Measurements from ENCODE around the gene FITM1.

Gene FITM1

DNA sequence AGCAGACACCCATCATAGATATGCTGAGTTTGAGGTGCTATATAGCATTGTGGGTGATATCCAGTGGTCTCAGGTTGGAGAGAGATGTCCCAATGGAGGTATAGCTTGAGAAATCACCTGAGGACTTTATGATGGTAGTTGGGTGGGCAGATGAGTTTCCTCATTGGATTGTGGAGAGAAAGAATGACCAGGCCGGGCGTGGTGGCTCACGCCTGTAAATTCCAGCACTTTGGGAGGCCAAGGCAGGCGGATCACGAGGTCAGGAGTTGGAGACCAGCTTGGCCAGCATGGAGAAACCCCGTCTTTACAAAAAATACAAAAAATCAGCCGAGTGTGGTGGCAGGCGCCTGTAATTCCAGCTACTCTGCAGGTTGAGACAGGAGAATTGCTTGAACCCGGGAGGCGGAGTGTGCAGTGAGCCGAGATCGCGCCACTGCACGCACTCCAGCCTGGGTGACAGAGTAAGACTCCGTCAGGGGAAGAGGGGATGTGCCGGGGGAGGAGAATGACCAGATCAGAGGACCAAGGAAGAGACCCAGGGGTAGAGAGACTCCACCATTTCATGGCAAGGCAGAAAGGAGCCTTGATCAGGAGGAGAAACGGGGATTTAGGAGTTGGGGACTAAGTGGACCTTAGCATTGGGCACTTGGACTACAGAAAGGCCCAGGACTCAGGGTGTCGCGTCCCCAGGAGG lies 37.1 kb upstream of the FITM1 start:
- peaks cover 25% of the 10 kb centered on the region for H3K4me1 Mint-ChIP-seq
- H3K9me3 Mint-ChIP-seq: no peaks in the 10 kb centered on the region
- DNase-seq: no peak
- peak overlapping the region; percentile 97 for H3K27ac Mint-ChIP-seq
- H3K27me3 Mint-ChIP-seq: no peaks in the 10 kb centered on the region
- peaks cover 23% of the 10 kb centered on the region for H3K36me3 Mint-ChIP-seq (ENCODE audit: low read depth)
- ATAC-seq: no peak
- peak overlapping the region; percentile 98 for H3K4me3 Mint-ChIP-seq

DNA sequence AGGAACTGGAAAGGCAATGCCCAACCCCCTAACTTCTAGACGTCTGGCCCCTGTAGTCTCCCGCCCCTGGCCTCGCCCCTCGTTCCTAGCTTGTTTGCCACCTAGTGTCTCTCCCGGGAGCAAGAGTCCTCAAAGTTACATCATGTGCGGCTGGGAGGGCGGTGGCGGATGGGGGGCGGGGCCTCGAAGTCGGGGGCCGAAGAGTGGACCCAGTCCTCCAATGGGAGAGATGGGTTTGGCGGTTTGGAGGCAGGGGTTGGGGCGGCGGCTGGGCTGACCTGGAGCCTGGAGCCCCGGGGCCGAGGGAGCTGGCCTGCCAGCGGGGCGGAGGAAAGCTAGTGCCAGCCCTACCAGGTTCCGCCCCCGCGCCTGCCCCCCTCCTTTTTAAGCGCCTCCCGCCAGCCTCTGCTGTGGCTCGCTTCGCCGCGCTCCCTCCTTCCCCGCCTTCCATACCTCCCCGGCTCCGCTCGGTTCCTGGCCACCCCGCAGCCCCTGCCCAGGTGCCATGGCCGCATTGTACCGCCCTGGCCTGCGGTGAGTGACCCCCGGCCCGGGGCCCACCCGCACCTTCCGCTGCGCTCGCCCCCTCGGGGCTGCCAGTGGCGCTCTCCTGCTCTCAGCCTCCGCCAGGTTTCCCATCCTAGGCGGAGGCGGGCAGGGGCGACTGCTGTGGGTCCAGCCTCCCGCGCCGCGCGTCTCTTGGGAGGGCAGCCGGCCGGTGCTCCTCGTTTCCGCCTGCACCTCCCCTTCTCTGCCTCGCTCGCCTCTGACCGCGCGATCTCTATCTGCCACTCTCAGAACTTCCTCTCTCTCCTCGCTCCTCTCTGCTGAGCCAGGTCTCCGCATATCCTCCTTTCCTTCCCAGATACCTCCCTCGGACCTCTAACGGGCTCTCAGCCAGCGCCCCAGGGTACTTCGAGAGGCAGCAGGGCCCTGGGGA lies 36.3 kb upstream of the FITM1 start, which contains the start of gene PCK2:
Gene PCK2, plus strand, starts transcription at position 411 of the 940 bp plus-strand sequence. Its CDS starts 95 bp downstream, at position 506.
- ATAC-seq (peak; percentile 81), DNase-seq (peak; percentile 90)
- Mint-ChIP-seq H3K4me3 (peak within 1 kb of the TSS; percentile 98), H3K27me3 (no peaks in the 10 kb centered on the region), H3K9me3 (no peaks in the 10 kb centered on the region), H3K4me1 (peaks cover 25% of the 10 kb centered on the region), H3K27ac (peak within 1 kb of the TSS; percentile 97), H3K36me3 (ENCODE audit: low read depth) (peaks cover 23% of the 10 kb centered on the region)

DNA sequence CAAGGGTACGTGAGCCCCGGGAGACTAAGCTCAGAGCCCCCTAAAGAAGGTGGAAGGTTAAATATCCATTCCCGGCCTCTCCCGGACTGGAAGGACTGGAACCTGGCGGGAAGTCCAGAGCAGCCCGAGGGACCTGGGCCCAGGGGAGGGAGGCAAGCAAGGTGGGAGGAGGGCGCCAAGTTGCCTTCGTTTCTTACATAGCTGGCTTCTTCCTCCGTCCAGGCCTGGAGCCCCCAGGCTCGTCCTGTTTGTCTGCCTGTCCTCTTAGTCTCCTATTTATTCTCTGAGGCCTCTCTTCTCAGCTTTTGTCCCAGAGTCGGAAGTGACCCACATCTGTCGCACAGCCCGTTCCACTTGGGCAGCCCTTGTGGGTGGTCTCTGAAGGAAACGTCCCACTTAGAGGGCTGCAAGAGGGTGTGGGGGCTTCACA lies 35.6 kb upstream of the FITM1 start:
- ATAC-seq (no peak), DNase-seq (peak; percentile 20)
- H3K9me3 Mint-ChIP-seq: no peaks in the 10 kb centered on the region
- no peaks in the 10 kb centered on the region for H3K27me3 Mint-ChIP-seq
- peak overlapping the region; percentile 97 for H3K27ac Mint-ChIP-seq
- H3K36me3 Mint-ChIP-seq (ENCODE audit: low read depth): peaks cover 28% of the 10 kb centered on the region
- peak overlapping the region; percentile 98 for H3K4me3 Mint-ChIP-seq
- peaks cover 25% of the 10 kb centered on the region for H3K4me1 Mint-ChIP-seq

DNA sequence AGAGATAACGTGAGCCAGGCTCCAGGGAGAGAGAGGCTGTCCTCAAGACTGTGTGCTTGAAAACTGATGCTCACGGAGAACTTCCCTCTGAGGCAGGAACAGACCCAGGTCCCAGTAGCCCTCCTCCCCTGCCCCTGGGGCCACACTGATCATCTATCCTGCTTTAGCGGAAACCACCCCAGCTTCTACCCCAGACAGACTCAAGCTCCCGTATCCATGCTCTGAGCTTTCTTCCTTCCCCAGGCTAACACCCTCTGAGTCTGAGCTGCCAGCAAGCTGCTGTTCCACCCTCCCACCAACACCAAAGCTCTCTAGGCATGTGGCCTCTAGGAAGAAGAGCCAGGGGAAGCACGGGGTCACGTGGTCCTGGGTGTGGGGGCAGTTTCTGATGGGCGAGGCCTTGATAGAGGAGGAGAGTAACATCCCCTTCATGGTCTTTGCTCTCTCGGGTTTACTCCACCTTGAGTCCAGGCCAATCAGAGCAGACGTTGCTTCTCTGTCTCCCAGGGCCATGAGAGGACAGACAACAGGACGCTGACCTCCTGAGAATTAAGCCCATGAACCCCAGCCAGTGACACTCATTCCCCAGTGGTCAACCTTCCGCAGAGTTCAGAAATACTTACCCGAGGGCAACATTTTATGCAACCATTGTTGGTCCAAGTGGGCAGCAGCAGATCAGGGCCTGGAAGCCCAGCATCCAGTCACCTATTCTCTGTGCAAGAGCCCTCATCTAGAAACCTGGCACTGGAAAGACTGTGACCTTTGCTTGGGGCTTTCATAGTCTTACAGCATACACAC lies 35.0 kb upstream of the FITM1 start:
- H3K9me3 Mint-ChIP-seq: no peaks in the 10 kb centered on the region
- H3K27me3 Mint-ChIP-seq: no peaks in the 10 kb centered on the region
- H3K4me3 Mint-ChIP-seq: peak overlapping the region; percentile 98
- peaks cover 34% of the 10 kb centered on the region for H3K36me3 Mint-ChIP-seq (ENCODE audit: low read depth)
- H3K27ac Mint-ChIP-seq: peak overlapping the region; percentile 97
- DNase-seq: peak; percentile 76
- H3K4me1 Mint-ChIP-seq: peaks cover 25% of the 10 kb centered on the region
- peak; percentile 65 for ATAC-seq

DNA sequence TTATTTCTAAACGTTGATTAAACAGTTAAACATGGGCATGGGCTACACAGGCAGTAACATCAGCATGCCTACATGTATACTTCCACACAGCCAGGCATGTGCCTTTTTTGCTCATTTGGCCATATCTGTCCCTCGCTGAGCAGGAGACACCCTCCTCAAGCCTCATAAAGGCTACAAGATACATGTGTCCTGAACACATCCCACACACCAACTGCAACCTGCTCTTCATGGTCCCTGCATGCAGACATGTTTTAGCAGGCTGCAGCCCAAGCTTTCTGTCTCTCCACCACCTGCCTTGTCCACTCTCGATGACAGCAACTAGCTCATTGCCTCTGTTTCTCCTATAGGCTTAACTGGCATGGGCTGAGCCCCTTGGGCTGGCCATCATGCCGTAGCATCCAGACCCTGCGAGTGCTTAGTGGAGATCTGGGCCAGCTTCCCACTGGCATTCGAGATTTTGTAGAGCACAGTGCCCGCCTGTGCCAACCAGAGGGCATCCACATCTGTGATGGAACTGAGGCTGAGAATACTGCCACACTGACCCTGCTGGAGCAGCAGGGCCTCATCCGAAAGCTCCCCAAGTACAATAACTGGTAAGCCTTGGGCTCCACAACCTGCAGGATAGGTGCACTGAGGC lies 33.8 kb upstream of the FITM1 start:
- H3K4me3 Mint-ChIP-seq: peak overlapping the region; percentile 52
- H3K9me3 Mint-ChIP-seq: no peaks in the 10 kb centered on the region
- H3K36me3 Mint-ChIP-seq (ENCODE audit: low read depth): peaks cover 41% of the 10 kb centered on the region
- ATAC-seq (no peak), DNase-seq (no peak)
- peak overlapping the region; percentile 54 for H3K27ac Mint-ChIP-seq
- H3K27me3 Mint-ChIP-seq: no peaks in the 10 kb centered on the region
- H3K4me1 Mint-ChIP-seq: peaks cover 25% of the 10 kb centered on the region

DNA sequence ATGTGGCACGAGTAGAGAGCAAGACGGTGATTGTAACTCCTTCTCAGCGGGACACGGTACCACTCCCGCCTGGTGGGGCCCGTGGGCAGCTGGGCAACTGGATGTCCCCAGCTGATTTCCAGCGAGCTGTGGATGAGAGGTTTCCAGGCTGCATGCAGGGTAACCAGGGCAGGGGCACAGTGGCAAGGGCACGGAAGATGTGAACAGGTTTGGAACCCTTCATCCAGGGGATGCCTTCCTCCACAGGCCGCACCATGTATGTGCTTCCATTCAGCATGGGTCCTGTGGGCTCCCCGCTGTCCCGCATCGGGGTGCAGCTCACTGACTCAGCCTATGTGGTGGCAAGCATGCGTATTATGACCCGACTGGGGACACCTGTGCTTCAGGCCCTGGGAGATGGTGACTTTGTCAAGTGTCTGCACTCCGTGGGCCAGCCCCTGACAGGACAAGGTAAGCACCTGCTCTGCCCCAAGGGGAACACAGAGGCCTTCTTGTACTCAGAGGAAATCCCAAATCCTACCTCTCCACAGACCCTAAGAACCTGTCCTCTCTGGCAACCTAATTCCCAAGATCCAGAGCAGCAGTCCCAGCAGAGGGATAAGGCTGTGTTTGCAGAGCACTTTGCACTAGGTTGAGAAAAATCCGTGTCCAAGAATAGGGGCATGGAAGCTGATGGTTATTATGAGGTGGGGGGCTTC lies 32.1 kb upstream of the FITM1 start:
- Mint-ChIP-seq H3K27ac (no peak overlapping the region), H3K4me1 (peaks cover 19% of the 10 kb centered on the region), H3K4me3 (no peak overlapping the region), H3K27me3 (no peaks in the 10 kb centered on the region), H3K36me3 (ENCODE audit: low read depth) (peaks cover 54% of the 10 kb centered on the region), H3K9me3 (no peaks in the 10 kb centered on the region)
- DNase-seq (no peak), ATAC-seq (no peak)

DNA sequence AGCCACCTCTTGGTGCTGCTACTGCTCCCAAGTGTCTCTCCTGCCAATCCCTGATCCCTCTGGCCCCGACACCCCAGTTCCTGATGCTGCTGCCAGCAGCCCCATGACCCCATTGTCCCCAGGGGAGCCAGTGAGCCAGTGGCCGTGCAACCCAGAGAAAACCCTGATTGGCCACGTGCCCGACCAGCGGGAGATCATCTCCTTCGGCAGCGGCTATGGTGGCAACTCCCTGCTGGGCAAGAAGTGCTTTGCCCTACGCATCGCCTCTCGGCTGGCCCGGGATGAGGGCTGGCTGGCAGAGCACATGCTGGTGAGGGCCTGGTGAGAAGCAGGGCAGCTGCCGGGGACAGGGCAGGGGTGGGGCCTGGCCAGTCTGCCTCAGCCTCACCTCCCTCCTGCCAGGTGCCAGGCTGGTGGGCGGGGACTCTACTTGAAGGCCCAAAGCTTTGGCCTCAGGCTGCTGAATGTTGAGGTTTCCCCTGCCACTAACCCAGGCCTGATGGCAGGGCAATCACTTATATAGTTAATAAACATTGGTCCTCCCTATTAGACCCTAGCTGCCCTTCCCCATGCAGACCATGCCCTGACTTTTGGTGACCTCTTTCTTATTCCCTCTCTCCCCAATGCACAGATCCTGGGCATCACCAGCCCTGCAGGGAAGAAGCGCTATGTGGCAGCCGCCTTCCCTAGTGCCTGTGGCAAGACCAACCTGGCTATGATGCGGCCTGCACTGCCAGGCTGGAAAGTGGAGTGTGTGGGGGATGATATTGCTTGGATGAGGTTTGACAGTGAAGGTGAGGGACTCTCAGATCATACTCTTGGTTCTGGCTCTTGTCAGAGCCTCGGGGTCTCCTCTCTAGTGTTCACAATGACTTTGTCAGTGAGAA lies 31.3 kb upstream of the FITM1 start:
- H3K27me3 Mint-ChIP-seq: no peaks in the 10 kb centered on the region
- peaks cover 15% of the 10 kb centered on the region for H3K4me1 Mint-ChIP-seq
- peaks cover 62% of the 10 kb centered on the region for H3K36me3 Mint-ChIP-seq (ENCODE audit: low read depth)
- ATAC-seq (no peak), DNase-seq (no peak)
- H3K27ac Mint-ChIP-seq: peak overlapping the region; percentile 50
- H3K4me3 Mint-ChIP-seq: no peak overlapping the region
- no peaks in the 10 kb centered on the region for H3K9me3 Mint-ChIP-seq

DNA sequence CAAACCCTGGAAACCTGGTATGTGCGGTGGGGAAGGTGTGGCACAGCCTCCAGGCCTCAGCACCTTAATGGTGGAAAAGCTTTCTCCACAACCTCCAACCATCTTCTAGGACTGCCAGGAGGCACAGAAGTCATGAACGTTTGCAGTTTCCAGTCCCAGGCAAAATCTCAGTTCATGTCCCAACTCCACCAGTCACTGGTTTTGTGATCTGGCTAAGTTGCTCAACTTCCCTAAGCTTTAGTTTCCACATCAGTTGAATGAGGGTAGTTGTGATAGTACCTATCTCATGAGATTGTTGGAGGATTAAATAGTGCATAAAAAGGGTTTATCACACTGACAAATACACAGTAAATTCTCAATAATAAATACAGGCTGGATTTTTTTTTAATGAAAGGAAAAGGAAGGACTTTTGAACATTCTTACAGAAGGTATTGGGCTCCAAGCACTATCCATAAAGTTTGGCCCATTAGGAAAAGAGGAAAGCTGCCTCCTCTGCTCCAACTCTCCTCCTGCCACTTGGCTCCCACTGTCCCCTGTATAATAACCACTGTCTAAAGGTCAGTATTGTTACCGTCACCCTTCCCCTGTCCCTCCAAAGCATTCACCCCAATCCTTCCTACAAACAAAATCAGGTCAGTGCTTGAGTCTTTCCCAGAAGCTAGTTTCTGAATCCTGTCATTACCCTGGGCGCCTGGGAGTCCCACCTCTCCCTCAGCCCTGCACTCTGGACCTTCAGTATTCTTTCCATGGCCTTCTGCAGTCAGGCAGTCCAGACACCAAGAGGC lies 30.1 kb upstream of the FITM1 start:
- ATAC-seq (no peak), DNase-seq (no peak)
- peaks cover 62% of the 10 kb centered on the region for H3K36me3 Mint-ChIP-seq (ENCODE audit: low read depth)
- peaks cover 13% of the 10 kb centered on the region for H3K4me1 Mint-ChIP-seq
- no peaks in the 10 kb centered on the region for H3K9me3 Mint-ChIP-seq
- no peak overlapping the region for H3K4me3 Mint-ChIP-seq
- no peaks in the 10 kb centered on the region for H3K27me3 Mint-ChIP-seq
- no peak overlapping the region for H3K27ac Mint-ChIP-seq

DNA sequence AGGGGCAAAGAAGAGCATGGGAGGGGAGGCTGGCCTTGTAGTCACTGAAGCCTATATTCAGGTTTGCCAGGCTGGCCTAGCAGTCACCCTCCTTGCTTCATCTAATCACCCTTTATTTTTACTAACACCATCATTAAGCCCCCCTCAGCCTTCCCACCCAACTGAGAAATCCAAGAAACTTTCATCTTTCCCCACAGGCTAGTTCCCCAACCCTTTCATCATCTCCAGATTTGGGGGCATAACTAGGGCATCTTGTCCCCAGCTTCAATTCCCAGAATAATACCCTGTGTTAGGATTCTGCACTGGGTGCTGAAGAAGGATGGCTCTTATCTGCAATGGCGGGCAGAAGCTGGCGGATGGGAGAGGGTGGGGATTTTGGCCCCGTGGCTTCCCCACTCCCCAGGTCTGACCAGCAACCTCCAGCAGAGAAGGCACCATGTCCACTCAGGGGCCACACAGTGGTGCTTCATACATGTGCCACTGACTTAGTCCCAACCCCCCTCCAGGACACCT lies 29.4 kb upstream of the FITM1 start:
- Mint-ChIP-seq H3K27ac (no peak overlapping the region), H3K36me3 (ENCODE audit: low read depth) (peaks cover 56% of the 10 kb centered on the region), H3K27me3 (no peaks in the 10 kb centered on the region), H3K4me1 (peaks cover 10% of the 10 kb centered on the region), H3K9me3 (no peaks in the 10 kb centered on the region), H3K4me3 (no peak overlapping the region)
- no peak for ATAC-seq
- no peak for DNase-seq

DNA sequence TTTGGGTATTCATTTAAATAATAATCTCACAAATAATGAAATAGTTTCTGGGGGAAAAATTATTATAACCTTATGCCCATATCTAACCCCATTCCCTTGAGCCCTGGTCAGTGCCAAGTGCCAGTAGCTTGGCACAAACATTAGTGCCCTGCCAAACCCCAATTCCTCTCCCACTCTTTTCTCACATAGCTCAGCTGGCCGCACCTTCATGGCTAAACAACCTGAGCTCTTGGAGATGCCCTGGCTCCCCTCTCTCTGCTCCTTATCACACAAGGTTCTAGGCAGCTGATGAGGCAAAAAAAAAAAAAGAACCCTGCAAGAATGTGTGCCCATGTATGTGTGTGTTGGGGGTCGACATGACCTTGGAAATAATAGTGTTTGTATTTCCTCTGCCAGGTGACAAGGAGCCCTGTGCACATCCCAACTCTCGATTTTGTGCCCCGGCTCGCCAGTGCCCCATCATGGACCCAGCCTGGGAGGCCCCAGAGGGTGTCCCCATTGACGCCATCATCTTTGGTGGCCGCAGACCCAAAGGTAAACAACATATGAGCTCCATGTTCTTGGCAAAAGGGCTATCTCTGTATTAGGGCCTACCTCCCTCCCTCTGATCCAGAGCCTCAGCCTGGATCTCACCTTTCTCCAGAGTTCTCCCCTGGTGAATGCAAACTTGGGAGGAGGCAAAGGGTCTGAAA lies 28.0 kb upstream of the FITM1 start:
- Mint-ChIP-seq H3K27ac (no peak overlapping the region), H3K36me3 (ENCODE audit: low read depth) (peaks cover 48% of the 10 kb centered on the region), H3K4me3 (no peak overlapping the region), H3K27me3 (no peaks in the 10 kb centered on the region), H3K4me1 (peaks cover 7% of the 10 kb centered on the region), H3K9me3 (no peaks in the 10 kb centered on the region)
- ATAC-seq (no peak), DNase-seq (no peak)

DNA sequence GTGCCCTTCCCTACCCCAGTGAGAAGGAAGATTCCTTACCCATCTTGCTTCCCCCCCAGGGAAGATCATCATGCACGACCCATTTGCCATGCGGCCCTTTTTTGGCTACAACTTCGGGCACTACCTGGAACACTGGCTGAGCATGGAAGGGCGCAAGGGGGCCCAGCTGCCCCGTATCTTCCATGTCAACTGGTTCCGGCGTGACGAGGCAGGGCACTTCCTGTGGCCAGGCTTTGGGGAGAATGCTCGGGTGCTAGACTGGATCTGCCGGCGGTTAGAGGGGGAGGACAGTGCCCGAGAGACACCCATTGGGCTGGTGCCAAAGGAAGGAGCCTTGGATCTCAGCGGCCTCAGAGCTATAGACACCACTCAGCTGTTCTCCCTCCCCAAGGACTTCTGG lies 27.0 kb upstream of the FITM1 start:
- DNase-seq: no peak
- Mint-ChIP-seq H3K4me3 (no peak overlapping the region), H3K27ac (peak overlapping the region; percentile 41), H3K4me1 (peaks cover 11% of the 10 kb centered on the region), H3K9me3 (no peaks in the 10 kb centered on the region), H3K27me3 (no peaks in the 10 kb centered on the region), H3K36me3 (ENCODE audit: low read depth) (peaks cover 44% of the 10 kb centered on the region)
- ATAC-seq: no peak
